ENCODE measurements around the gene SLC66A1. TPM values are rescaled to one million over a fixed set of nuclear protein-coding genes. Genes with fewer than 3 reads are reported as not detected.

The SLC66A1 gene
- total and polyA plus RNA-seq, 2 of the 13 experiments (the other 11 are each of a cell fraction or from before 2014, with no cell fraction given) = 15.4 to 18.9 TPM

GRCh38 chr1:19339214-19339861 lies 27.2 kb downstream of the SLC66A1 start:
- ChIA-PET CTCF (ENCODE audit: low intra/inter-chr PET ratio, low total read pairs) (interaction anchor here (1.7 kb wide), 1 partner anchor 312 kb away, joined by 11 read pairs; no protein-coding TSS in a partner anchor), POLR2A (interaction anchor here (0.6 to 1.2 kb wide), 3 partner anchors 27 to 334 kb away, joined by 3 read pairs; no protein-coding TSS in a partner anchor)
- no peak overlapping the region for H3K4me2 ChIP-seq (ENCODE audit: low read depth, low read length)
- H3K9me3 ChIP-seq (ENCODE audit: low read length) = no peaks in the 10 kb centered on the region
- intact Hi-C loops (cut with micrococcal nuclease; ENCODE audit: unreplicated experiment) = no loop called here
- H3K36me3 ChIP-seq (replicated peaks in 1 of 2; ENCODE audit: control insufficient read depth in 1 of 2, insufficient read depth in 2 of 2, low read length in 2 of 2) = peaks cover 17 to 20% of the 10 kb centered on the region in 2 experiments; a peak in 4 of 5 replicates
- H3K27ac ChIP-seq (ENCODE audit: extremely low read length, insufficient read depth, low read length) = peak overlapping the region; percentile 84
- in situ Hi-C loops (cut with HindIII; ENCODE audit: extremely low pct_ligation_motif_present, low pct_unique_long_range_greater_than_20kb) = no loop called here
- WGBS (ENCODE audit: low lambda C conversion rate) = 95% methylated on average over 15 of the region's 19 CpGs
- H3K4me3 ChIP-seq (replicated peaks in 1 of 3; ENCODE audit: insufficient read depth in 1 of 3, low read depth in 2 of 3, low read length in 3 of 3) = no peak overlapping the region
- no peaks in the 10 kb centered on the region for H3K27me3 ChIP-seq (ENCODE audit: control insufficient read depth in 1 of 2, insufficient read depth in 2 of 2, low read length in 2 of 2)
- TF ChIP-seq AGO2 (optimal IDR thresholded peaks at IDR 0.05; ENCODE audit: low read depth, low read length) (peak; percentile 26), DMAP1 (CRISPR knock-in tag; IDR thresholded peaks at IDR 0.05) (no peak), GTF3A (CRISPR knock-in tag; conservative IDR thresholded peaks at IDR 0.05) (no peak), RBM39 (IDR thresholded peaks at IDR 0.05; ENCODE audit: low read depth, low read length, poor library complexity, severe bottlenecking) (no peak), FOXJ3 (CRISPR knock-in tag; IDR thresholded peaks at IDR 0.05; ENCODE audit: borderline replicate concordance) (no peak), HNF1A (IDR thresholded peaks at IDR 0.05; ENCODE audit: low read depth) (no peak), HNF1A (CRISPR knock-in tag; IDR thresholded peaks at IDR 0.05; ENCODE audit: borderline replicate concordance) (no peak), ZMAT5 (CRISPR knock-in tag; IDR thresholded peaks at IDR 0.05; ENCODE audit: borderline replicate concordance, low read depth) (no peak), HDAC2 (CRISPR knock-in tag; IDR thresholded peaks at IDR 0.05) (no peak), ZNF326 (CRISPR knock-in tag; IDR thresholded peaks at IDR 0.05; ENCODE audit: borderline replicate concordance) (no peak), BCL6 (CRISPR knock-in tag; IDR thresholded peaks at IDR 0.05) (no peak), ZFP36L2 (CRISPR knock-in tag; IDR thresholded peaks at IDR 0.05) (no peak), POGK (CRISPR knock-in tag; conservative IDR thresholded peaks at IDR 0.05) (no peak), PRPF4 (IDR thresholded peaks at IDR 0.05; ENCODE audit: low read depth, low read length, poor library complexity, severe bottlenecking) (peak; percentile 14), SMYD3 (CRISPR knock-in tag; IDR thresholded peaks at IDR 0.05) (no peak)
- no peaks in the 10 kb centered on the region for H4K20me1 ChIP-seq (ENCODE audit: insufficient read depth, low read length)
- peaks cover 40% of the 10 kb centered on the region for H3K4me1 ChIP-seq (ENCODE audit: insufficient read depth, low read length)
- no peak for FAIRE-seq
- ATAC-seq = no peak
- H3K9ac ChIP-seq (ENCODE audit: insufficient read depth, low read depth, low read length) = no peak overlapping the region
- no TSS peak for BruUV-seq (replicated peaks)
- no peaks in the 10 kb centered on the region for H3K79me2 ChIP-seq (ENCODE audit: insufficient read depth, low read length)
- DNase-seq (ENCODE audit: low spot score) = no peak
- no peak overlapping the region for H2AFZ ChIP-seq (ENCODE audit: low read length)

All from HepG2 (cell line).